GM21526 (cell line): ENCODE data around the gene FAM83B.
"Not testable (repeated sequence)": the region's sequence is repeated elsewhere in the genome, so short reads cannot be mapped to it uniquely, and the experiment has no call there.

Experiments used
- ATAC-seq: cut with Tn5 transposase; IDR thresholded peaks from one replicate; pipeline ENCODE4 v1.9.1; 2021; ENCODE audit warnings: moderate library complexity; ENCODE audit not compliant: unreplicated experiment, low FRiP score

Gene FAM83B, protein sequence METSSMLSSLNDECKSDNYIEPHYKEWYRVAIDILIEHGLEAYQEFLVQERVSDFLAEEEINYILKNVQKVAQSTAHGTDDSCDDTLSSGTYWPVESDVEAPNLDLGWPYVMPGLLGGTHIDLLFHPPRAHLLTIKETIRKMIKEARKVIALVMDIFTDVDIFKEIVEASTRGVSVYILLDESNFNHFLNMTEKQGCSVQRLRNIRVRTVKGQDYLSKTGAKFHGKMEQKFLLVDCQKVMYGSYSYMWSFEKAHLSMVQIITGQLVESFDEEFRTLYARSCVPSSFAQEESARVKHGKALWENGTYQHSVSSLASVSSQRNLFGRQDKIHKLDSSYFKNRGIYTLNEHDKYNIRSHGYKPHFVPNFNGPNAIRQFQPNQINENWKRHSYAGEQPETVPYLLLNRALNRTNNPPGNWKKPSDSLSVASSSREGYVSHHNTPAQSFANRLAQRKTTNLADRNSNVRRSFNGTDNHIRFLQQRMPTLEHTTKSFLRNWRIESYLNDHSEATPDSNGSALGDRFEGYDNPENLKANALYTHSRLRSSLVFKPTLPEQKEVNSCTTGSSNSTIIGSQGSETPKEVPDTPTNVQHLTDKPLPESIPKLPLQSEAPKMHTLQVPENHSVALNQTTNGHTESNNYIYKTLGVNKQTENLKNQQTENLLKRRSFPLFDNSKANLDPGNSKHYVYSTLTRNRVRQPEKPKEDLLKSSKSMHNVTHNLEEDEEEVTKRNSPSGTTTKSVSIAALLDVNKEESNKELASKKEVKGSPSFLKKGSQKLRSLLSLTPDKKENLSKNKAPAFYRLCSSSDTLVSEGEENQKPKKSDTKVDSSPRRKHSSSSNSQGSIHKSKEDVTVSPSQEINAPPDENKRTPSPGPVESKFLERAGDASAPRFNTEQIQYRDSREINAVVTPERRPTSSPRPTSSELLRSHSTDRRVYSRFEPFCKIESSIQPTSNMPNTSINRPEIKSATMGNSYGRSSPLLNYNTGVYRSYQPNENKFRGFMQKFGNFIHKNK

DNA sequence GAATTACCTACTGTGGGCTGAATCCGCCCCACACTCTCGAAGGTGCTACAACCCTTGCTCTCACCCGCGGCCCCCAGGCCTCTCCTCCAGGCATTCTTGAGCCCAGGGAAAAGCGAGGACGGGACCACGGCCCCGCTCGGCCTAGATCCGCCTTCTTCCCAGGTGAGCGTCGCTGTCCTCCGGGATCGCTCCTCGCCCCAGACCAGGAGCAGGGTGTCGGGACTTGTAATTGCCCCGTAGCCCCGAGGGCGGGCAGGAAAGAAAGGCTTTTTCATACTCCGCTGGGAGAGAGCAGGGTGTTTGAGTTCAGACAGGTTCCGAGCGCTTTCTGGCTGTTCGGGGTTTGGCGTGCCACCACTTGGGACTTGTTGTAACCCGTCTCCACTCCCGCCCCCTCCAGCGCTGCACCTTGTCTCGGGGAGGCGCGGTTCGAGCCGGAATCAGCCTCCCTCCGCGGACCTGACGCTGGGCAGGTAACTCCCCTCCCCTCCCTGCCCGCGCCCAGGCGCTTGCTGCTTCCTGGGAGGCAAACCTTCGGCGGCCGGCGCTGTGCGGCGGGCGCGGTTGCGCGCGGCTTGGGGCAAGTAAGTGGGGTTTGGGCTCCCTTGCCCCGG is at the start of gene FAM83B:
Gene FAM83B (plus strand): TSS at position 529 of the 614 bp plus-strand sequence. CDS start 23,476 bp downstream, outside the sequence.
- ATAC-seq, result no peak

DNA sequence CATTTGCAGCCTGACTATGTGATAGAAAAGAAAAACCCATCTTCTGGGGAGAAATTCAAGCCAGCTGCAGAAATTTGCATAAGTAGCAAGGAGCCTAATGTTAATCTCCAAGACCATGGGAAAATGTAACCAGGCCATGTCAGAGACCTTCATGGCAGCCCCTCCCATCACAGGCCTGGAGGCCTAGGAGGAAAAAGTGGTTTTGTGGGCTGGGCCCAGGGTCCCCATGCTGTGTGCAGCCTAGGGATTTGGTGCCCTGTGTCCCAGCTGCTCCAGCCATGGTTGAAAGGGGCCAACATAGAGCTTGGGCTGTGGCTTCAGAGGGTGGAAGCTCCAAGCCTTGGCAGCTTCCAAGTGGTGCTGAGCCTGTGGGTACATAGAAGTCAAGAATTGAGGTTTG is 49.7 kb upstream of the FAM83B start:
- ATAC-seq, result not testable (repeated sequence)

DNA sequence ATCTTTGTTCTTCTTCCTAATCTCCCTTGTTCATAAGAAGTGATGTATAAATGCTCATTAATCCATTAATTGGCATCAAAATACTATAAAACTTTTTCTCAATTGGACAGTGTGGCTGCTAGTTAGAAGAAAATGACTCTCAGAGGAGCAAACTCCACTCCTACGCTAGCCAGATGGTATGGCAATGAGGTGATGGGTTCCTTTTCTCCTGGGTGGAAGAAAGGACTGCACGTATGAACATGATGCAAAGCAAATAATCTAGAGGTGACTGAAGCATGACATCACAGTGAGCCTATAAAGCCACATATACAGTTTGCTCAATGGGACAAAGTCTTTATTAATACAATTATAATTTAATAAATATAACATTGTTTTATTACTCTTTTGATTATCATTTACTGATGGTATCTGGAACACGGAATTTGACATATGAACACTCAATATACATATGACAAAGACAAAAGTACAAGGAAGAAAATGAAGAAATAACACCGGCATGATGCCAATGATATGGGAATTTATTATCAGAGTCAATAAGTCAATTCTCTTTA is 46.4 kb upstream of the FAM83B start:
- ATAC-seq, result no peak

DNA sequence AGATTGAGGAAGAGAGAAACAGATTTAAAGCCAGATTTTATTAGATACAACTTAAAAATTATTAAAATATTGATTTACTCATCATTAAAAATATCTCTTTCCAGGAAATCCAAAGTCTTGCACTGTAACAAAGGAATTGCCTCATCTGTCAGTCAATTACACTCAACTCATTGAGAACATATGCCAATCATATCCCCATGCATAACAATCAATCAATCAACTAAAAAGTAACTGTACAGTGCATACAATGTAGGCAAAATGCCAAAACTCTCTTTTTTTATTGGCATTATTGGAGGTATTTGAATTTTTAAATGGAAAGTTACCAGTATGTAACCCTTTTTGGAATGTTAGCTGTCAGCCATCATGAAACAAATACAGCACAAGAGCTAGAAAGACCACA is 45.3 kb upstream of the FAM83B start:
- no peak for ATAC-seq

DNA sequence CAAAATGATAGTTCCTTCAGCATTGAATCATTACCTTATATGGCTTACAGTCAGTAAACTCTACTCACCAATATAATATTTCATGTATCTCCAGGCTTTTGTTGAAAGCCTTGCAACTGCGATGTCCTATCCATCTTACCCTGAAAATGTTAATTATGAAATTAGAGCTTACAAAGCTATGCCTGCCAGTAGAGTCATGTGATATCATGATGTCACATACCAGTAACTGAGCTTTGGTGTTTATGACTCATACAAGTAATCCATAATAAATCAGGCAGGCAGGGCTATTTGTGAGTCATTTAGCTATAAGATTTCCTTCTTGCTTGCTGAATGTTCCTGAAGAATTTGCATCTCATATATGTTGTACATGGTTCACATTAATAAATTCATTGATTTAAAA is 44.9 kb upstream of the FAM83B start:
- no peak for ATAC-seq

DNA sequence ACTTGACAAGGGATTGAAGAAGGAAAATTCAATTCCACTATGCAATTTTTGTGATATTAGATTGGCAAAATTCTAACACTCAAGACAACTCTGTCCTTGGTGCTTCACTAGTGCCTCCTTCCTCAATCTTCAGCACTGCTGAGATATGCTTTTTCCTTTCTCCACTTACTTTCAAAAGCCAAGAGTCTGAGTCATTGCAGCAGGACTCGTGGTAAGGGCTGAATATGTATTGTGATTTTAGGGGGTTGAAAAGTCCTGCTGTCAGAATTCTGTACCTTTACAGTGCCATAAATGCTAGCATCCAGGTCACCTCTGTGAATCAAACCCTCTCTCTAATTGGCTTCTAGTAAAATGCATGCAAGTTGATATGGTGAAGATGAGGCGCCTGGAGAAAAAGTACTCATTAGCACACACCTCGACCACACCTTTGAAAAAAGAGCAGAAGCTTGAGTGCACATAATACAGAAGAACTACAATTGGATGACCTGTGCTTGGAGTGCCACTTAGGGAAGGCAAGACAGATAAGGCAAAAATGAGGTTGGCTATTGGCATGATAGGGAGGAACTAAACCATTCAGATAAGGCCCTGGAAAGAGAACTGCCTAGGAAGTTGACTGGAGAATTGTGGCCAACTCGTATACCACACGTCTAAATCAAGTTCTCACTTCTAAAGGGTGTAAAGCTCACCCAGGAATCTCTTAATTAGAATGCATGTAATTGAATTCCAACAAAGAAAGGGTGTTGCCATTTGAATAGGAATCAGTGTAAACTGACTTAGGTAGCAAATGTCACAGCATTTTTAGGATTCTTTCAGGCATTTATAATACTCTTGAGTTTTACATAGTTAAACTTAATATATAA is 43.6 kb upstream of the FAM83B start:
- no peak for ATAC-seq

DNA sequence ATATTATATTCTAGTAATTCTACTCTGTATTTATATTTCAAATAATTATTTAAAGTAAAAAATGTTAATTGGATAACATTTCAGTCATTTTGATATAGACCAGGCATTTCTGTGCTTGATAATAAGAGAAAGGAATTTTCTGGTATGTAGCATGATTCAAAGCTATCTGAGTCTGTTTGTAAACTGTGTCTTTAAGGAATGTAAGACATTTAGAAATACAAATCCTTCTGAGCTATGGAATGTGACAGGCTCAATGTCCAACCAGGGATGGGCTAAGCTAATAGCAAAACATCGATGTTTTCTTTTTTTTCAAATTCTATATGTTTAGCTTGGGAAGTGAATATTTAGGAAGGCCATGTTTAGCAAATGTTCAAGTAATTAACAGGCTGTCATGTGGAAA is 41.5 kb upstream of the FAM83B start:
- no peak for ATAC-seq

DNA sequence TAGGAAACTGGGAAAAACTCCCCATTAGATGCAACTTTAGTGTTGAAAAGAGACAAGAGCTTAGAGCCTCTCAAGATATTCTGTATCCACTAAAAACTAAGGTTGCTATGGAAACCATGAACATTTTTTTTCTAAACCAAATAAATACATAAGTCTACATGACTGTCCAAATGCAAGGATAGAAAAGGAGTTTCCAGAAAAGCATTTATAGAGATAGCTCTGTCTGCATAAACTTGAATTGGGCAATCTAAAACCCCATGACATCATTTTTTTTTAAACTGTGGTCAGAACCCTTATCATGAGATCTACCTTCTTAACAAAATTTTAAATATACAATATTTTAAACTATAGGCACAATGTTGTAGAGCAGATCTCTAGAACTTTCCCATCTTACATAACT is 36.4 kb upstream of the FAM83B start:
- no peak for ATAC-seq

DNA sequence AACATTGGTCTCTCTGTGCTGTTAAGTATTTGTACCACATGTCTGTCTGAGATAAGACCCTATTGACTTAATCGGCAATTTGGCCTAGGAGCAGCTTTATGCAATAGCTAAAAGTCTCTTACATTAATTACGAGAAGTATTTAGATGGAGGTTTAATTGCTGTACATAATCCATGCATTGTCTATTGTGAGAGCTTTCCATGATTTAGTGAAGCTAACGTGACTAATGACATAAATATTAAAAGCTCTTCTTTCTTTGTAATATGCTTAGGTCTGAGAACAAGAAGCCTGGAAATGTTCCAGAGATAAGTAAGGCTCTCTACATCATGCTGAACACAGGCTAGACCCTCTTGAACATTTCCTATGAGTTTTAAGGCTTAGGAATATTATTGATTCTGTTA is 32.7 kb upstream of the FAM83B start:
- ATAC-seq, result no peak

DNA sequence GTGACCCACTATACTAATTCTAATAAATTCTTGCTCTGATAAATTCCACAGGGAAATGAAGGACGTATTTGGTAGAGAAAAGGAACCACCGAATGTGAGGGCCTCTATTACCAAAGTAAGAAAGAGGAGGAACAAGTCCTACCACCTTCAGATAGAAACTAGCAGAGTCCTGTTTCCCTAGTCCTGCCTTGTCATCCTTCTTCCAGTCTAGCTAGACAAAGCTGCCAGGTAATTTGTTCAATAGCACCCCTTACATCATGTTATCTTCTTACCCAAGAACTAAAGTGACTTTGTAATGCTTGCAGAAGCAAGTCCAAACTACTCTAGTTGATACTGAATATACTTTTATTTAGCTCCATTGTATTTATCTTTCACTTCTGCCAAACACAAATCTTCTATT is 29.3 kb upstream of the FAM83B start:
- ATAC-seq, result no peak

DNA sequence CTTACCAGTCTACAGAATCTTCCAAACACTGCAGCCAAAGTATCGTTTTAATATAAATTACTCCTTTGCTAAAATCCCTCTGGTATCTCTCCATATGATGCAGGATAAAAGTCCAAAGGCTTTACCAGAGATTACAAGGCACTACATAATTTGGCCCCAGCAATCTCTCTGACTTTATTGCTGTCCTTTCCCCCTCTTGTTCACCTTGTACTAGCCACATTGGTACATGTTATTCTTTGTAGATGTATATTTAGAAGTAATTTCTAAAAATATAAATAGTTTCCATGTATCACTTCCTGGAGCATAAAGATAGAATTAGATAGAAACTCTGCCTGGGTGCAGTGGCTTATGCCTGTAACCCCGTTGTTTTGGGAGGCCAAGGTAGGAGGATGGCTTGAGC is 28.7 kb upstream of the FAM83B start:
- no peak for ATAC-seq

DNA sequence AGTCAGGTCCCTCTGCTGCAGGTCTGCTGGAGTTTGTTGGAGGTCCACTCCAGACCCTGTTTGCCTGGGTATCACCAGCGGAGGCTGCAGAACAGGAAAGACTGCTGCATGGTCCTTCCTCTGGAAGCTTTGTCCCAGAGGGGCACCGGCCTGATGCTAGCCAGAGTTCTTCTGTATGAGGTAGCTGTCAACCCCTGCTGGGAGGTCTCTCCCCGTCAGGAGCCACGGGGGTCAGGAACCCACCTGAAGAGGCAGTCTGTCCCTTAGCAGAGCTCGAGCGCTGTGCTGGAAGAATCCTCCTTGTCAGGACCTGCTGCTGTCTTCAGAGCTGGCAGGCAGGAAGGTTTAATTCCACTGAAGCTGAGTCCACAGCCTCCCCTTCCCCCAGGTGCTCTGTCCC is 22.3 kb upstream of the FAM83B start:
- not testable (repeated sequence) for ATAC-seq

DNA sequence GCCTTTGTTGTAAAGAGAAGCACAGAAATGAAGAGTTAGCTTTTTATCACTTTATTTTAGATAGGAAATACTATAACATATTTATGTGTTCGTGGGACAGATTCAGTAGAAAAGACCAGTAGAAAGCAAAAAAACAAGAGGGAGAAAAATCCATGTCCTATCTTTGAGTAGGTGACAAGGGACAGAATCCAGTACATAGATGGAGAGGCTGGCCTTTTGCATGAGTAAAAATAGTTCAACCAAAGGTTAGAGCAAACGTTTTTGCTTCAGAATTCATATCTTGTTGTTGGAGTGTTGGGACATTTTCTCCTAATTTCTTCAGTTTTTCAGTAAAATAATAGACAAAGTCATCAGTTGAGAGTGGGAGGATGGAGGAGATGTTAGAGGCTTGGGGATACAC is 19.6 kb upstream of the FAM83B start:
- no peak for ATAC-seq

DNA sequence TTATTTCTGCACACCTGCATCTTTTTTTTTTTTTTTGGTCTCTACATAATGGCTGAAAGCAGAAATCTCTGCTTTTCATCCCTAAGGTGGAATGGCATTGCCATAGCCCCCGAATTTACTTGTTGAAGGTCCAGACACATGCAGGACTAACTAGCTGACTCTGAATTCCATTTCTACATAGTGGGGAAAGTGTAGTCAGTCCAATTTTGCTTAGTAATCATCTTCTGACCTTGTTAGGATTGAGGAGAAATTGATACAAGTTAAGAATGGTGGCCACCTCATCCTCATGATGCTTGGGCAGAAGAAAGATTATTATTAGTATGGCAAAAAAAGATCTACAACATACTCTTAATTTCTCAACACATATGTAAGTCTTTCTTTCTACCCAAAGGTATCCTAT is 16.4 kb upstream of the FAM83B start:
- ATAC-seq, result no peak

DNA sequence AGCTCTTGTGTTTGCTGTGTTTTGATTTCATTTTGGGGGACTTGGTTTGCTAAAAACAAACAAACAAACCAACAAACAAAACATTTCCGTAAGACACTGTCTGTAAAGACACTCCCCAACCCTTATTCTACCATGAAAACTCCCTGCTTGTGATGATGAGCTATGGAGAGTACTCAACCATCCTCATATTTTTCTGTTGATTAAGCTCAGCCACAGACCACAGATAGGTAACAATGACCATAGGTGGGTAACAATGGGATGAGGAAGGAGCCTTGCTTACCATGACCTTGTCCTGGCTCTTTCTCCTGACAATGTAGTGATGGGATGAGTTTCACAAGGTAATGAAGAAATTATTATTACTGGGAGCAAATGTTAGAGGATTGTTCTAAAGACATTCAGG is 11.4 kb upstream of the FAM83B start:
- no peak for ATAC-seq

DNA sequence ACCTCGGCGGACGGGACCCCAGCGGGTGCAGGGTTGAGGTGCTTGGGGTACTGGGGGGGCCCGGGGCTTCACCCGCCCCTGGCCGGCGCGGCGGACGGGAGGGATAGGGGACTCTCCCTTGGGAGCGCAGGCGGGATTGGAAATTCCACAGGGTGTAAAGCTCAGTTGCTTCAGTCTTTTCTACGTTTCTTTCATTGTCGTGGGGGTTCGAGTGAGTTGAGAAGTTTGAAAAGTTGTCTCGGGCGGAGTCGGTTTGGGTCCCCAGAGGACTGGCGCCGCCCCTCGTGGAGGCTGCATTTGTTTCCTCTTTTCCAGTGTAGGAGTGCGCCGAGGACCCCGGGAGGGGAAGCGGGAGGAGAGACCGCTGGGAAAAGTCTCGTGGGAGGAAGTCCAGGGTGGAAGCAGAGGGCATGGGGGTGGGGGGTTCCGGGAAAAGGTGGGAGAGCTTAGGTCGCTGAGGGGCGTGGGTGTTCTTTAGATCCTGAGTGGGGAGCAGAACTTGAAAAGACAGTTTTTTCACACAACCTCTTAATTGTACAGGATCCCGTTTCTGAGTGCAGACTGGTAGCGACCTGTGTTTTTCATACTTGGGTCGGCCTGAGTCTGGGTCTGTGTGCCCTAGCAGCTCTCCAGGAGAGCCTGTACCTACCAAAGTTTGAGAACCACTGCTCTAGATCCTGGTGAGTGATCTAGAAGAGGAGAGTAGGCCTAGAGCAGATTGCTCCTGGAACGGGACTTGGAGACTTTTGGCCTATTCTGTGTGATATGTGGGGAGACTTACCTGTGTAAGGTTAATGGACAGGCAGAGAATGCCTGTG is 495 bp downstream of the FAM83B start:
- ATAC-seq, result no peak

DNA sequence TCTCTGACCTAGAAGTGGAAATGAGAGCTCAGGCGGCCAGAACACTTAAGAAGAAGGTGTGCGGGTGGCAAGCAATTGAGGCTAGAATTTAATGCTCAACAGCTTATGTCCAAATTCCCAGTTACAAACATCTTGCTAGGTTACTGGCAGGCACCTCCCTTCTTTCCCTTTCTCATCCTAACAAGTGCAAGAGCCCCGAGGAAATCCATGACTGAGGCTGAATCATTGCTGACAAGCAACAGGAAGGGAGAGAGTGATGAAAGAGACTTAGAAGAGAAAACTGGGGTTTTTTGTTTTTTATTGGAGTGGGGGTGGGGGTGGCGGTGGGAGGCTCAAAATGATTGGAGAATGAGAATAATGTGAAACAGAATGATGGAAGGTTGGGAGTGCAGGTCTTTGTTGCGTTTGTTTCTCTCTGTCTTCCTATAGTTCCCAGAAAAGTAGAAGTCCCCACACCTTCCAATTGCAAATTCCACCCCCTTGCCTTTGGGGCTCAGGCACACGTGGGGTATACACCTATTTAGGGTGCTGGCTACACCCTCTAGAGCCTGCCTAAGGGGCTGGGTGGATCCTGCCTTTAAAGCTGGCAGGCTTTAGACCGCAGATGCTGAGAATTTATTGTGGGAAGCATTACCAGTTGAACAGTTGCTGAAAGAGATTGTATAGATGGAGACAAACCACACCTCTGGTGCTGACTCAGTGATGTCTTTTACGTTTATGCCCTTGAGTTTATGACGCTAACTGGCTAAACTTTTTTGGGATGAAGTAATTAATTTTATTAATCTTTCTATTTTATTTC is 1.4 kb downstream of the FAM83B start:
- no peak for ATAC-seq

DNA sequence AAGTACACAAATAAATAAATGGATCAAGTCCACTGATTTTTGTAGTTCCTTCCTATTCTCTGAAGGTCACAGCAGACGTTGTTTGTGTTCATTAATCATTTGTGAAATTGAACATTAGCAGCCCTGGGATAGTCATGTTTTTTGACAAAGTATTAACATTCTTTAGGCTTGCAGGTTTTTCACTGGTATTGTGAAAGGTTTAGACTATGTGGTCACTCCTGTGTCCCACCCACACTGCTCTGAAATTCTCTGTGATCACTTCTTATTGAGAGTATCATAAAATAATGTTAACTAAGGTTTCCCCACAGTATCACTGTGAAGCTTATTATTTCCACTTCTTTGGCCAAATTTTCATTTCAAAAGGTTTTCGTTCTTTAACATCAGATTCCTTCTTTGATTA is 3.5 kb downstream of the FAM83B start:
- ATAC-seq, result no peak
